Activated naive CD8-positive, alpha-beta T cell treated with anti-CD3 and anti-CD28 coated beads, Interleukin-2, amount 10 ng/mL, durations not matched to agents 7 days and 5 days (primary cell): ENCODE data around the gene RFK. TPM values are rescaled to one million over a fixed set of nuclear protein-coding genes. Genes with fewer than 3 reads are reported as not detected.

Experiments used
- ATAC-seq: fragments of 150-1000 bp; cut with Tn5 transposase; one replicate; pipeline ENCODE4 v1.10.0; 2021; ENCODE audit warnings: low read depth, moderate library complexity
- POLR2A ChIA-PET: fragments of 350-600 bp; sonication (Branson Sonifier 250); formaldehyde crosslinking; loops from one replicate; lab custom pipeline; 2021; ENCODE audit warnings: antibody characterized with exemption; lab: Charles Lee
- DNase-seq: peaks from one replicate; pipeline ENCODE4 v3.0.0; 2021
- H3K27ac Mint-ChIP-seq: one replicate; pipeline ENCODE4 v1.8.0; 2022; ENCODE audit warnings: mild to moderate bottlenecking, mixed read lengths
- H3K27me3 Mint-ChIP-seq: one replicate; pipeline ENCODE4 v1.8.0; 2022; ENCODE audit warnings: mild to moderate bottlenecking, moderate library complexity, mixed read lengths
- H3K36me3 Mint-ChIP-seq: one replicate; pipeline ENCODE4 v1.8.0; 2021; ENCODE audit warnings: mild to moderate bottlenecking, mixed read lengths
- H3K4me1 Mint-ChIP-seq: one replicate; pipeline ENCODE4 v1.8.0; 2021; ENCODE audit warnings: mixed read lengths
- H3K4me3 Mint-ChIP-seq: one replicate; pipeline ENCODE4 v1.8.0; 2022; ENCODE audit warnings: mild to moderate bottlenecking, moderate library complexity, mixed read lengths
- H3K9me3 Mint-ChIP-seq: one replicate; pipeline ENCODE4 v1.8.0; 2021; ENCODE audit warnings: mixed read lengths
- total RNA-seq, 2 experiments: library from RNA; stranded (reverse); gene quantifications; one replicate each; pipeline ENCODE4 v1.2.3, GENCODE V29; 2021

RFK gene
- total RNA-seq, 2 experiments from 2014 or later, result 12.8 to 13.9 TPM

GRCh38 chr9:76401176-76401575 lies 7.0 kb upstream of the RFK start:
- H3K36me3 Mint-ChIP-seq, result no peaks in the 10 kb centered on the region
- no peak for DNase-seq
- H3K27ac Mint-ChIP-seq, result no peak overlapping the region
- no peak for ATAC-seq
- no peak overlapping the region for H3K4me3 Mint-ChIP-seq
- POLR2A ChIA-PET, result no interaction called here
- no peaks in the 10 kb centered on the region for H3K27me3 Mint-ChIP-seq
- H3K4me1 Mint-ChIP-seq, result peaks cover 20% of the 10 kb centered on the region
- H3K9me3 Mint-ChIP-seq, result no peaks in the 10 kb centered on the region

GRCh38 chr9:76400534-76401096 lies 6.4 kb upstream of the RFK start:
- no peak overlapping the region for H3K4me3 Mint-ChIP-seq
- peak overlapping the region; percentile 69 for H3K27ac Mint-ChIP-seq
- H3K27me3 Mint-ChIP-seq, result no peaks in the 10 kb centered on the region
- peaks cover 21% of the 10 kb centered on the region for H3K4me1 Mint-ChIP-seq
- POLR2A ChIA-PET, result no interaction called here
- no peaks in the 10 kb centered on the region for H3K9me3 Mint-ChIP-seq
- ATAC-seq (peak; percentile 51), DNase-seq (no peak)
- no peaks in the 10 kb centered on the region for H3K36me3 Mint-ChIP-seq

- Mint-ChIP-seq H3K27ac (no peak overlapping the region), H3K4me1 (peaks cover 24% of the 10 kb centered on the region), H3K4me3 (no peak overlapping the region), H3K27me3 (no peaks in the 10 kb centered on the region), H3K36me3 (no peaks in the 10 kb centered on the region), H3K9me3 (no peaks in the 10 kb centered on the region)
- no peak for ATAC-seq
- POLR2A ChIA-PET, result no interaction called here
- no peak for DNase-seq
These were observed 5.6 kb upstream of the RFK start for GRCh38 chr9:76399856-76400255.

GRCh38 chr9:76396597-76396996 lies 2.4 kb upstream of the RFK start:
- POLR2A ChIA-PET, result no interaction called here
- DNase-seq, result no peak
- H3K9me3 Mint-ChIP-seq, result no peaks in the 10 kb centered on the region
- H3K4me3 Mint-ChIP-seq, result no peak overlapping the region
- no peaks in the 10 kb centered on the region for H3K27me3 Mint-ChIP-seq
- H3K27ac Mint-ChIP-seq, result no peak overlapping the region
- peaks cover 24% of the 10 kb centered on the region for H3K4me1 Mint-ChIP-seq
- H3K36me3 Mint-ChIP-seq, result peaks cover 11% of the 10 kb centered on the region
- no peak for ATAC-seq

- ATAC-seq, result no peak
- H3K9me3 Mint-ChIP-seq, result no peaks in the 10 kb centered on the region
- H3K27me3 Mint-ChIP-seq, result no peaks in the 10 kb centered on the region
- DNase-seq, result no peak
- POLR2A ChIA-PET, result no interaction called here
- H3K36me3 Mint-ChIP-seq, result peaks cover 11% of the 10 kb centered on the region
- H3K4me3 Mint-ChIP-seq, result no peak overlapping the region
- no peak overlapping the region for H3K27ac Mint-ChIP-seq
- H3K4me1 Mint-ChIP-seq, result peaks cover 23% of the 10 kb centered on the region
These were observed 1.9 kb upstream of the RFK start for GRCh38 chr9:76396144-76396543.

- Mint-ChIP-seq H3K4me3 (peak overlapping the region; percentile 59), H3K9me3 (no peaks in the 10 kb centered on the region), H3K27ac (peak overlapping the region; percentile 80), H3K4me1 (peaks cover 18% of the 10 kb centered on the region), H3K27me3 (no peaks in the 10 kb centered on the region), H3K36me3 (peaks cover 13% of the 10 kb centered on the region)
- POLR2A ChIA-PET, result interaction anchor here (1.0 to 2.3 kb wide), 9 partner anchors 9 to 1445 kb away, joined by 3 to 14 read pairs (median 6); partner anchors contain the start of genes CARNMT1 and GCNT1
- DNase-seq, result no peak
- ATAC-seq, result no peak
These were observed 1.2 kb upstream of the RFK start for GRCh38 chr9:76395381-76395780.

- DNase-seq (no peak), ATAC-seq (peak; percentile 53)
- Mint-ChIP-seq H3K4me3 (peak overlapping the region; percentile 98), H3K9me3 (no peaks in the 10 kb centered on the region), H3K27ac (peak overlapping the region; percentile 98), H3K36me3 (peaks cover 13% of the 10 kb centered on the region), H3K27me3 (no peaks in the 10 kb centered on the region), H3K4me1 (peaks cover 16% of the 10 kb centered on the region)
- POLR2A ChIA-PET, result interaction anchor here (0.5 to 2.3 kb wide), 19 partner anchors 10 to 1445 kb away, joined by 3 to 14 read pairs (median 4); partner anchors contain the start of genes C9orf40, CARNMT1, GCNT1 and PCSK5
These were observed 680 bp upstream of the RFK start for GRCh38 chr9:76394960-76395252.

GRCh38 chr9:76390656-76391055 lies 3.6 kb downstream of the RFK start:
- ATAC-seq (no peak), DNase-seq (no peak)
- Mint-ChIP-seq H3K9me3 (no peaks in the 10 kb centered on the region), H3K4me1 (peaks cover 16% of the 10 kb centered on the region), H3K27ac (no peak overlapping the region), H3K27me3 (no peaks in the 10 kb centered on the region), H3K36me3 (peaks cover 13% of the 10 kb centered on the region), H3K4me3 (no peak overlapping the region)
- POLR2A ChIA-PET, result interaction anchor here (0.6 to 0.7 kb wide), 2 partner anchors 190 to 259 kb away, joined by 4 read pairs; no protein-coding TSS in a partner anchor

GRCh38 chr9:76379494-76379893 lies 14.7 kb downstream of the RFK start:
- no peak overlapping the region for H3K27ac Mint-ChIP-seq

GRCh38 chr9:76378367-76379073 lies 15.7 kb downstream of the RFK start:
- Mint-ChIP-seq H3K27ac (no peak overlapping the region), H3K36me3 (peaks cover 9% of the 10 kb centered on the region), H3K4me3 (no peak overlapping the region), H3K27me3 (no peaks in the 10 kb centered on the region), H3K9me3 (no peaks in the 10 kb centered on the region), H3K4me1 (peaks cover 1% of the 10 kb centered on the region)
- POLR2A ChIA-PET, result no interaction called here
- no peak for ATAC-seq
- DNase-seq, result no peak

More at GRCh38 chr9:76379494-76379893, 14.7 kb downstream of the RFK start:
- Mint-ChIP-seq H3K9me3 (no peaks in the 10 kb centered on the region), H3K4me3 (no peak overlapping the region), H3K4me1 (peaks cover 1% of the 10 kb centered on the region), H3K36me3 (peaks cover 12% of the 10 kb centered on the region), H3K27me3 (no peaks in the 10 kb centered on the region)
- POLR2A ChIA-PET, result no interaction called here
- DNase-seq, result no peak
- ATAC-seq, result no peak

GRCh38 chr9:76377791-76378190 lies 16.4 kb downstream of the RFK start:
- peaks cover 2% of the 10 kb centered on the region for H3K36me3 Mint-ChIP-seq

GRCh38 chr9:76374783-76375559 lies 19.3 kb downstream of the RFK start:
- no peaks in the 10 kb centered on the region for H3K4me1 Mint-ChIP-seq
- H3K36me3 Mint-ChIP-seq, result no peaks in the 10 kb centered on the region
- H3K4me3 Mint-ChIP-seq, result no peak overlapping the region
- DNase-seq (no peak), ATAC-seq (no peak)
- POLR2A ChIA-PET, result interaction anchor here (0.6 kb wide), 1 partner anchor 15 kb away, joined by 3 read pairs; no protein-coding TSS in a partner anchor
- no peaks in the 10 kb centered on the region for H3K9me3 Mint-ChIP-seq
- H3K27me3 Mint-ChIP-seq, result no peaks in the 10 kb centered on the region
- H3K27ac Mint-ChIP-seq, result no peak overlapping the region

More at GRCh38 chr9:76377791-76378190, 16.4 kb downstream of the RFK start:
- peaks cover 1% of the 10 kb centered on the region for H3K4me1 Mint-ChIP-seq
- no peaks in the 10 kb centered on the region for H3K9me3 Mint-ChIP-seq
- DNase-seq (no peak), ATAC-seq (no peak)
- POLR2A ChIA-PET, result no interaction called here
- H3K27ac Mint-ChIP-seq, result no peak overlapping the region
- H3K27me3 Mint-ChIP-seq, result no peaks in the 10 kb centered on the region
- H3K4me3 Mint-ChIP-seq, result no peak overlapping the region

GRCh38 chr9:76373784-76374474 lies 20.3 kb downstream of the RFK start:
- POLR2A ChIA-PET, result no interaction called here
- no peaks in the 10 kb centered on the region for H3K27me3 Mint-ChIP-seq
- H3K4me1 Mint-ChIP-seq, result no peaks in the 10 kb centered on the region
- no peak overlapping the region for H3K27ac Mint-ChIP-seq
- H3K36me3 Mint-ChIP-seq, result no peaks in the 10 kb centered on the region
- ATAC-seq (no peak), DNase-seq (no peak)
- H3K4me3 Mint-ChIP-seq, result no peak overlapping the region
- no peaks in the 10 kb centered on the region for H3K9me3 Mint-ChIP-seq
